Type B pancreatic cell (in vitro differentiated cells): Measurements from ENCODE around the gene STAB2. TPM values are rescaled to one million over a fixed set of nuclear protein-coding genes. Genes with fewer than 3 reads are reported as not detected.
A peak's percentile ranks its signal among the peaks of the same experiment; 100 is the strongest.

Experiments used
- DNase-seq: peaks from one replicate; pipeline ENCODE4 v3.0.0; 2021; ENCODE audit warnings: mixed read lengths; ENCODE audit not compliant: unreplicated experiment; ENCODE audit errors: extremely low spot score
- H3K27ac Mint-ChIP-seq: 2 replicates; pipeline ENCODE4 v1.8.0; 2021; ENCODE audit warnings: mild to moderate bottlenecking, mixed read lengths
- H3K27me3 Mint-ChIP-seq: 2 replicates; pipeline ENCODE4 v1.8.0; 2021; ENCODE audit warnings: mixed read lengths
- H3K36me3 Mint-ChIP-seq: 2 replicates; pipeline ENCODE4 v1.8.0; 2021; ENCODE audit warnings: mixed read lengths
- H3K4me1 Mint-ChIP-seq: one replicate; pipeline ENCODE4 v1.8.0; 2021; ENCODE audit warnings: mixed read lengths; ENCODE audit not compliant: unreplicated experiment
- H3K4me3 Mint-ChIP-seq: 2 replicates; pipeline ENCODE4 v1.8.0; 2021; ENCODE audit warnings: mild to moderate bottlenecking, mixed read lengths
- H3K9me3 Mint-ChIP-seq: 2 replicates; pipeline ENCODE4 v1.8.0; 2021; ENCODE audit warnings: mixed read lengths
- total RNA-seq: library from RNA; stranded (reverse); gene quantifications from 2 replicates; pipeline ENCODE4 v1.2.1, GENCODE V29; 2021; ENCODE audit warnings: low replicate concordance
- TF ChIP-seq, protein P1 (sequence below): fragments of 200-600 bp; sonication (generic); conservative IDR thresholded peaks from 2 replicates; pipeline ENCODE4 v1.5.0; 2021; ENCODE audit warnings: antibody characterized with exemption, mild to moderate bottlenecking

The STAB2 gene
- total RNA-seq, 1 donor from 2014 or later = not detected

DNA sequence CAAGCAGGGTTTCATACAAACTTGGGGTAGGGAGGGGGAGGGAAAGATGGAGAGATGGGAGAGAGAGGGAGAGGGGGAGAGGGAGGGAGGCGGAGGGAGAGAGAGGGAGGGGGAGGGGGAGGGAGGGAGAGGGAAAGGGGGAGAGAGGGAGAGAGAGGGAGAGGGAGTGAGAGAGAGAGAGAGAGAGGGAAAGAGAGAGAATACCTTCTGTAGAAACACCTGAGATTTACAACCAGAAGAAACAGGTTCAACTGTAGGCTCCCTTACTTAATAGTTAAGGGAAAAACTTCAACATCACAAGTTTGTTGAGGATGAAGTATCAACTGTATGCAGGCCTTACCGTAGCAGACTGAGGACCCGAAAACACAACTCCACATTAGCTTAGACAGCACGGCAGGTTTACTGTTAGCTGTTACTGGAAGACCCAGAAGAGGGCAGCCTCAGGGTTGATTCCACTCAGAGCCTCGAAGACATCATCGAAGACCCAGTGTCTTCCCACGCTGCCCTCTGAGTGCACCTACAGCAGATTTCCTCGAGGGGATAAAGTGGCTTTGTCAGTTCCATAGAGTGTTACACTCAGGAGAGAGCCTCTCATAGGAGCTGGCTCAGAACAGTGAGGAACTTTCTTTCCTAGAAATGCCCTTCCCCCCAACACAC lies 181.5 kb downstream of the STAB2 start:
- Mint-ChIP-seq H3K36me3 (peaks cover 3% of the 10 kb centered on the region), H3K4me3 (no peak overlapping the region), H3K27me3 (no peaks in the 10 kb centered on the region), H3K4me1 (peaks cover 10% of the 10 kb centered on the region), H3K27ac (no peak overlapping the region), H3K9me3 (no peaks in the 10 kb centered on the region)
- no peak for DNase-seq
- TF ChIP-seq, protein P1, sequence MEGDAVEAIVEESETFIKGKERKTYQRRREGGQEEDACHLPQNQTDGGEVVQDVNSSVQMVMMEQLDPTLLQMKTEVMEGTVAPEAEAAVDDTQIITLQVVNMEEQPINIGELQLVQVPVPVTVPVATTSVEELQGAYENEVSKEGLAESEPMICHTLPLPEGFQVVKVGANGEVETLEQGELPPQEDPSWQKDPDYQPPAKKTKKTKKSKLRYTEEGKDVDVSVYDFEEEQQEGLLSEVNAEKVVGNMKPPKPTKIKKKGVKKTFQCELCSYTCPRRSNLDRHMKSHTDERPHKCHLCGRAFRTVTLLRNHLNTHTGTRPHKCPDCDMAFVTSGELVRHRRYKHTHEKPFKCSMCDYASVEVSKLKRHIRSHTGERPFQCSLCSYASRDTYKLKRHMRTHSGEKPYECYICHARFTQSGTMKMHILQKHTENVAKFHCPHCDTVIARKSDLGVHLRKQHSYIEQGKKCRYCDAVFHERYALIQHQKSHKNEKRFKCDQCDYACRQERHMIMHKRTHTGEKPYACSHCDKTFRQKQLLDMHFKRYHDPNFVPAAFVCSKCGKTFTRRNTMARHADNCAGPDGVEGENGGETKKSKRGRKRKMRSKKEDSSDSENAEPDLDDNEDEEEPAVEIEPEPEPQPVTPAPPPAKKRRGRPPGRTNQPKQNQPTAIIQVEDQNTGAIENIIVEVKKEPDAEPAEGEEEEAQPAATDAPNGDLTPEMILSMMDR = no peak

DNA sequence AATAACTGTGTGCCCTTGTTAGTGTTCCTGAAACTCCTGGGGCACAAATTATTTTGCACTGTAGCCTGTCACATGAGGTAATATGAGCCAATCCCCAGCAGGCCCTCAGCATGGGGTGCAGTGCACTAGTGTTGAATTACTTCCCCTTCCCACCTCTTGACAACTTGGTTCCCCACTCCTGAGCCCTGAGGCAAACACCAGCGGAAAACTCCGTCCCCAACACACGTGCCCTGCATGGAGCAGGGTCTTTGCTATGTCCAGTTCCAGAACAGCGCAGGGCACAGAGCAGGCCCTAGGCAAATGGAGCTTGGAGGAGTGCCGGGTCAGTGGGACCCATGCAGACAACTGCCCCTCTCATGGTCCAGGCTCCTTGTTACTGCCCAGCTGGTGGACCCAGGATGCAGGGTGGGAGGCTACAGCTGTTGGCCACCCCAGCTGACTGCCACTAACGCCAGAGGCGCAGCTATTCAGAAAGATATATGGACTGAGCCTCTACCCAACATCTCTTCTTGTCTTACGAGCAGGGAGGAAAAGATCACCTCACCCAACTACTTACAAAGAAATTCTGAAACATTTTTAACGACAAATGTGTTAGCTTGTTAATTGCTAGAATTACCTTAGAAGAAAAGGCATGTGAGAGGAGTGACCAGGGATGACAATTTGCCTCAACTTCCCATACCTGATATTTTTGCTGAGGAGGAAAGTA lies 182.3 kb downstream of the STAB2 start:
- Mint-ChIP-seq H3K4me1 (peaks cover 10% of the 10 kb centered on the region), H3K36me3 (peaks cover 3% of the 10 kb centered on the region), H3K27ac (no peak overlapping the region), H3K27me3 (no peaks in the 10 kb centered on the region), H3K4me3 (no peak overlapping the region), H3K9me3 (no peaks in the 10 kb centered on the region)
- TF ChIP-seq, protein P1 = no peak
- no peak for DNase-seq

DNA sequence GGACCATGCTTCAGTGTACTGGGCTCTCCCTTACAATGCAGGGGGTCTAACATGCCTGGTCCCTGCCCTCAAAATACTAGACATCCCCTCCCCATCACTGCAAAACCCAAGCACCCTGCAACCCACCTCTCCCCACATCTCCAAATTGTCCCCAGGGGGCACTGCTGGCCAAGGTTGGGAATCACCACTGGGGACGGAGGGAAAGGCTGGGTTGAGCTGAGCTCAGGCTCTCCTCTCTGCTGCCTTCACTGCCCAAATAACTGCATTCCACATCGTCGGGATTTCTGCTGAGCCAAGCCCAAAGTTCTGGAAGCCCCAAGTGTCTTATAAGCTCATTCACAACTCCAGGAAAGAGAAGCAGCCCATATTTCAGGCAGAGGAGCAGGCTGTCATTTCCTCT lies 184.4 kb downstream of the STAB2 start:
- H3K4me3 Mint-ChIP-seq = no peak overlapping the region
- H3K4me1 Mint-ChIP-seq = peaks cover 10% of the 10 kb centered on the region
- no peaks in the 10 kb centered on the region for H3K9me3 Mint-ChIP-seq
- TF ChIP-seq, protein P1 = peak; percentile 58
- H3K27ac Mint-ChIP-seq = no peak overlapping the region
- H3K27me3 Mint-ChIP-seq = no peaks in the 10 kb centered on the region
- DNase-seq = no peak
- peaks cover 16% of the 10 kb centered on the region for H3K36me3 Mint-ChIP-seq

DNA sequence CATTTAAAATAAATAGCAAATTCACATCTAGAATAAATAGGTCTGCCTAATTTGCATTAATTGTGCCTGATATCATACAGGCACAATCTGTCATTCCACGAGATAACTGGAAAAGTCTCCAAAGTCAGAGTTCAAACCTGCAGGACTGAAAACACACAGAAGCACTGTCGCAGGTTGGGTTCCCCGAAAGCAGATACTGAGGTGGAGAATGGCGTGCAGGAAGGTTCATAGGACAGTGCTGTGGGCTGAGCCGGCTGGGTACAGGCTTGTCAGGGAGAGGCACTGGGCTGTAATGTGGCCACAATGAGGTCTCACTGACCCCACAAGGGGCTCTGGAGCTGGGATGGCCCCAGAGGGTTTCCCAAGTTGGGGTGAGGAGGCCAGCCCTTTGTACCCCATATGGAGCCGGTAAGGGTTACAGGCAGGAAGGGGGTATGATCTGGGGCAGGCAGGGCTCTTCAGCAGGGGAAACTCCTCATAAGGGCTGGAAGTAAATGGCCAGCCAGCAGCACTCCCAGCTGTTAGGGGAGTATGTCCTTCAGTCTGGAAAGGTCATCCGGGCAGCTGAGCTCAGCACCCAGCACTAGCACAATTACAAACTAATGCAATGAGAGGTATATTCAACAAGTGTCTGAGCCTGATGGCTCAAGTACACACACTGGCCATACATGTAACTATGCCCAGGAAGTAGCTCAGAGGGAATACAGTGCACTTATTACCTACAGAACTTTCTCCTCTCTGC lies 185.5 kb downstream of the STAB2 start:
- Mint-ChIP-seq H3K27ac (no peak overlapping the region), H3K4me3 (no peak overlapping the region), H3K4me1 (peaks cover 10% of the 10 kb centered on the region), H3K36me3 (peaks cover 16% of the 10 kb centered on the region), H3K9me3 (no peaks in the 10 kb centered on the region), H3K27me3 (no peaks in the 10 kb centered on the region)
- DNase-seq = no peak
- TF ChIP-seq, protein P1 = no peak

DNA sequence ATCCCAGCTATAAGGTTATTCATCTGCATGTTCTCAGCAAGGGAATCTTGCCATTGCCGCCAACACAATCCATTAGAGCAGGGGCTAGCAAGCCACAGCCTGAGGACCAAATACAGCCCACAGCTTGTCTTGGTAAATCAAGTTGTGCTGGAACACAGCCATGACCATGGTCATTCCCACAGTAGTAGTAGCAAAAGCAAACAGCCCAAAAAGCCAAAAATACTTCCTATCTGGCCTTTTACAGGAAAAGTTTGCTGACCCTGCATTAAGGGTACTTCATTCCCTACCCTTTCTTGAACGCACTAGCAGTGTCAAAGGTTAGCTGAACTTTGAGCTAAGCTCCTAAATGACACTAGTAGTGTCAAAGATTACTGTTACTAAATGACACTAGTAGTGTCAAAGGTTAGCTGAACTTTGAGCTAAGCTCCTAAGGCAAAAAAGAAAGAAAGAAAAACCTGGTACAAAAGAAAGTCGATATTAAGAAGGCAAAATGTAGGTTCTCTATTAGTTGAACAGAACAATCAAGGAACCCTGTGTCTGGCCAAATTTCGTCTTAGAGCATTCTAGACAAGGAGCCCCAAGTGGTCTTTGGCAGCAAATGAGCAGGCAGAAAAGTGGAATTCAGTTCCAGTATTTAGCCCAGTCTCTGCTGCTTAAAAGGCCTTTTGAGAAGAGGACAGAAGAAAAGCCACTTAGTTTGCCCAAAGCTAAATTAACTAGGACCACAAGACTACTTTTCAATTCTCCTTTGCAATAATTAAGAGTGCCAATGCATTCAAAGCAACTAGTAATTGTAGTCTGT lies 186.2 kb downstream of the STAB2 start:
- peaks cover 19% of the 10 kb centered on the region for H3K36me3 Mint-ChIP-seq
- H3K27ac Mint-ChIP-seq = no peak overlapping the region
- TF ChIP-seq, protein P1 = no peak
- no peaks in the 10 kb centered on the region for H3K9me3 Mint-ChIP-seq
- peaks cover 10% of the 10 kb centered on the region for H3K4me1 Mint-ChIP-seq
- DNase-seq = no peak
- no peaks in the 10 kb centered on the region for H3K27me3 Mint-ChIP-seq
- H3K4me3 Mint-ChIP-seq = no peak overlapping the region
